ENCODE measurements around the gene CLMN. TPM values are rescaled to one million over a fixed set of nuclear protein-coding genes. Genes with fewer than 3 reads are reported as not detected.

The CLMN gene
- total and polyA plus RNA-seq, 10 of the 15 experiments (the other 5 are each of a cell fraction or from before 2014, with no cell fraction given), result 7.8 to 49.3 (median 18.5) TPM

DNA sequence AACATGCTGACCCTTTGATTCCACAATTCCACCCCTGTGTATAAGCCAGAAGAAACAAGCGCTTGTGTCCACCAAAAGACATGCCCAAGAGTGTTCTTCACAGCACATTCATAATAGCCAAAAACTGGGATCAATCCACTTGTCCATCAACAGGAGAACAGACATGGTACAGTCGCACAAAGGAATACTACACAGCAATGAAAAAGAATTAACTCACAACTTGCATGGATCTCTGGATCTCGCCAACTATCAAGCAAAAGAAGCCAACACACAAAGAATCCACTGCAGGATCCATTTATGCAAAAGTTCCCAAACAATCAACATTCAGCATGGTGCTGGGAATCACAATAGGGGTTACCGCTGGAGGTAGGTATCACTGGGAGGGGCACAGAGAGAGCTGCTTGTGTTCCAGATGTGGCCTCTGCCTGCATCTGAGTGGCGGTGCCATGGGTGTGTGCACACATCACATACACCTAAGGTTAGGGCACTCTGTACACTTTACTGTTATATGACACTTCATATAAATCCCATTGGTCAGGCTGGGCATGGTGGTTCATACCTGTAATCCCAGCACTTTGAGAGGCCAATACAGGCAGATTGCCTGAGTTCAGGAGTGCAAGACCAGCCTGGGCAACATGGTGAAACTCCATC lies 30.9 kb downstream of the CLMN start (continued):
- no peak for TF ChIP-seq POLR2AphosphoS5 (IDR thresholded peaks at IDR 0.05; ENCODE audit: low read length)

- Histone ChIP-seq H3K4me1 (ENCODE audit: control insufficient read depth, insufficient read depth, low read length) (0 out of 2 replicates have a peak, but pooled peaks cover 3% of the 10 kb centered on the region), H3K9me3 (replicated peaks; ENCODE audit: control insufficient read depth, insufficient read depth, low read length) (no peaks in the 10 kb centered on the region; the same call in 2 of the 3 replicates), H3K4me3 (no peak overlapping the region), H3K27ac (ENCODE audit: control insufficient read depth, insufficient read depth) (no peak overlapping the region), H4K20me1 (ENCODE audit: control insufficient read depth, insufficient read depth) (no peaks in the 10 kb centered on the region), H3K36me3 (ENCODE audit: control insufficient read depth in 2 of 2, insufficient read depth in 2 of 2, low read length in 1 of 2) (peaks cover 0 to 2% of the 10 kb centered on the region in 2 experiments; a peak in 1 of 4 replicates), H3K27me3 (replicated peaks in 1 of 2; ENCODE audit: control insufficient read depth in 2 of 2, insufficient read depth in 2 of 2, low read length in 1 of 2) (no peaks in the 10 kb centered on the region), H3K4me2 (ENCODE audit: control insufficient read depth, insufficient read depth) (no peak overlapping the region), H2AFZ (ENCODE audit: control insufficient read depth, low read depth, low read length) (no peak overlapping the region), H3K79me2 (ENCODE audit: control insufficient read depth, insufficient read depth, low read length) (no peaks in the 10 kb centered on the region), H3K9ac (ENCODE audit: control insufficient read depth, insufficient read depth, low read length) (no peak overlapping the region)
- RAD21 ChIA-PET (ENCODE audit: unreplicated experiment), result no interaction called here
- no peak for FAIRE-seq
- intact Hi-C loops (cut with micrococcal nuclease; ENCODE audit: unreplicated experiment), result no loop called here
- BruUV-seq (replicated peaks), result no TSS peak
- CTCF ChIA-PET, result no interaction called here
- SMC1A ChIA-PET (ENCODE audit: uncharacterized antibody, unreplicated experiment), result interaction anchor here (1.8 kb wide), 1 partner anchor 21 kb away, joined by 4 read pairs; no protein-coding TSS in a partner anchor
- WGBS (ENCODE audit: insufficient coverage, insufficient replicate concordance, low lambda C conversion rate, missing lambda C conversion rate), result 77% methylated on average over 6 of the region's 6 CpGs
- in situ Hi-C loops (cut with MboI), result no loop called here
- no peak for ATAC-seq
- no peak for DNase-seq (ENCODE audit: low read depth, low spot score)
- TF ChIP-seq YBX1 (IDR thresholded peaks at IDR 0.05) (no peak), NFIC (IDR thresholded peaks at IDR 0.05; ENCODE audit: low read depth, low read length) (no peak), WRNIP1 (IDR thresholded peaks at IDR 0.05; ENCODE audit: borderline replicate concordance, low read depth, low read length) (no peak), ZNF217 (IDR thresholded peaks at IDR 0.05) (no peak), SIN3A (IDR thresholded peaks at IDR 0.05; ENCODE audit: low read depth, low read length) (no peak), POLR2A (IDR thresholded peaks at IDR 0.05; ENCODE audit: low read depth, low read length) (no peak)
- TF ChIP-seq, protein P1, sequence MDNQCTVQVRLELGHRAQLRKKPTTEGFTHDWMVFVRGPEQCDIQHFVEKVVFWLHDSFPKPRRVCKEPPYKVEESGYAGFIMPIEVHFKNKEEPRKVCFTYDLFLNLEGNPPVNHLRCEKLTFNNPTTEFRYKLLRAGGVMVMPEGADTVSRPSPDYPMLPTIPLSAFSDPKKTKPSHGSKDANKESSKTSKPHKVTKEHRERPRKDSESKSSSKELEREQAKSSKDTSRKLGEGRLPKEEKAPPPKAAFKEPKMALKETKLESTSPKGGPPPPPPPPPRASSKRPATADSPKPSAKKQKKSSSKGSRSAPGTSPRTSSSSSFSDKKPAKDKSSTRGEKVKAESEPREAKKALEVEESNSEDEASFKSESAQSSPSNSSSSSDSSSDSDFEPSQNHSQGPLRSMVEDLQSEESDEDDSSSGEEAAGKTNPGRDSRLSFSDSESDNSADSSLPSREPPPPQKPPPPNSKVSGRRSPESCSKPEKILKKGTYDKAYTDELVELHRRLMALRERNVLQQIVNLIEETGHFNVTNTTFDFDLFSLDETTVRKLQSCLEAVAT (IDR thresholded peaks at IDR 0.05), result no peak
- TF ChIP-seq, protein P2, sequence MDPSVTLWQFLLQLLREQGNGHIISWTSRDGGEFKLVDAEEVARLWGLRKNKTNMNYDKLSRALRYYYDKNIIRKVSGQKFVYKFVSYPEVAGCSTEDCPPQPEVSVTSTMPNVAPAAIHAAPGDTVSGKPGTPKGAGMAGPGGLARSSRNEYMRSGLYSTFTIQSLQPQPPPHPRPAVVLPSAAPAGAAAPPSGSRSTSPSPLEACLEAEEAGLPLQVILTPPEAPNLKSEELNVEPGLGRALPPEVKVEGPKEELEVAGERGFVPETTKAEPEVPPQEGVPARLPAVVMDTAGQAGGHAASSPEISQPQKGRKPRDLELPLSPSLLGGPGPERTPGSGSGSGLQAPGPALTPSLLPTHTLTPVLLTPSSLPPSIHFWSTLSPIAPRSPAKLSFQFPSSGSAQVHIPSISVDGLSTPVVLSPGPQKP (IDR thresholded peaks at IDR 0.05; ENCODE audit: low read depth, low read length), result no peak
- POLR2A ChIA-PET, result no interaction called here
Measured at GRCh38 chr14:95287176-95287754, 32.4 kb downstream of the CLMN start.

Measured in GM12878 (cell line).